Measurements from ENCODE around the gene ARHGAP15.

ARHGAP15 gene

DNA sequence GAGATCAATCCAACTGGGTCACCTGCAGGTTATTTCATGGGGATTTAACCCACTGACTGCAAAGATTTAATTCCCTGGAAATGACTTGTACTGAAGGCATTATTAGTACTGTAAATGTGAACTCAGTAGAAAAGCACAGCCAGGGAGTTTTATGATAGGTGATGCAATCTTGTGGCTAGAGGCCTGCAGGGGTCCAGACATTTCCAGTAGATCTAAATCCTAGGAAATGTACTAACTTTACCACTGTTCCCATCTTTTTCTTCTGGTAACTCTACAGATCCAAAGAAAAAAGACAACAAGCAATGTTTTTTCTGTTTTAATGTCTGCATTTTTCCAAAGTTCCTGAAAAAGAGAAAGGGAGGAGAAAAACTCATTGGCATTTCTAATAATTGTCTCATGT lies 500.1 kb downstream of the ARHGAP15 start:
- no peak for DNase-seq (ENCODE audit: low spot score)

GRCh38 chr2:143632751-143633374 lies 503.6 kb downstream of the ARHGAP15 start:
- no peak for DNase-seq (ENCODE audit: low spot score)

GRCh38 chr2:143633419-143633818 lies 504.2 kb downstream of the ARHGAP15 start:
- no peak for DNase-seq (ENCODE audit: low spot score)

GRCh38 chr2:143635302-143635701 lies 506.1 kb downstream of the ARHGAP15 start:
- DNase-seq (ENCODE audit: low spot score) = no peak

GRCh38 chr2:143635936-143636335 lies 506.7 kb downstream of the ARHGAP15 start:
- no peak for DNase-seq (ENCODE audit: low spot score)

- no peak for DNase-seq (ENCODE audit: low spot score)
Measured at GRCh38 chr2:143640826-143641225, 511.6 kb downstream of the ARHGAP15 start.

DNA sequence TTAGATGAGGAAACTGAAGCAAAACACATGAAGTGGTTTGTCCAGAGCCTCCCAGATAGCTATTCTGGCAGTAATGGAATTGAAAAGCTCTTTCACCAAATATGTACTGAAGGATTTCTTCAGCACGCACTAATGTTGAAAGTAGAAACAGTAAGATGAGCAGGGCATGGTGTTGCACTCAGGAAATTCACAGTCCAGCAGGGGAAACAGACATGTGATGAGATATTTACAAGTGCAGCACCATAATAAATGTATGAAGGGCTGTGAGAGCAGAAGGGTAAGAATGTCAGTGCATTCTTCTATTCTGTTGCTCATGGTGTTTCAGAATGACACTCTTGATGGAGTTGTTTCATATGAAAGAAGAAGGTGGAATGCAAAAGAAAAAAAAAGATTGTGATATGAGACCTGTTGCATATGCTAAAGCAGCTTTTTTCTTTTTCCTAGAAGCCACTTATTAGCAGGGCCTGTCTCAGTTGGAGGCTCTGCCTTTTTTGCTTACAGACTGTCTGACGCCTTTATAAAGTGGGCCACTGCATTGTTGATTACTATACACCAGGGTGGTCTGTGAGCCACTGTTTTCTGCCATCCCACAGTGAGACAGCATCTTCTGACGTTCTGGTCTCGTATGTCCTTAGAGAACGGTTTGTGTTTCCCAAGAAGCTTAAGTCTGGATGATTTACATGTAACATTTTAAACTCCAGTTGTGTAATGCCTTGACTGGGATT lies 516.9 kb downstream of the ARHGAP15 start:
- DNase-seq (ENCODE audit: low spot score) = no peak

DNA sequence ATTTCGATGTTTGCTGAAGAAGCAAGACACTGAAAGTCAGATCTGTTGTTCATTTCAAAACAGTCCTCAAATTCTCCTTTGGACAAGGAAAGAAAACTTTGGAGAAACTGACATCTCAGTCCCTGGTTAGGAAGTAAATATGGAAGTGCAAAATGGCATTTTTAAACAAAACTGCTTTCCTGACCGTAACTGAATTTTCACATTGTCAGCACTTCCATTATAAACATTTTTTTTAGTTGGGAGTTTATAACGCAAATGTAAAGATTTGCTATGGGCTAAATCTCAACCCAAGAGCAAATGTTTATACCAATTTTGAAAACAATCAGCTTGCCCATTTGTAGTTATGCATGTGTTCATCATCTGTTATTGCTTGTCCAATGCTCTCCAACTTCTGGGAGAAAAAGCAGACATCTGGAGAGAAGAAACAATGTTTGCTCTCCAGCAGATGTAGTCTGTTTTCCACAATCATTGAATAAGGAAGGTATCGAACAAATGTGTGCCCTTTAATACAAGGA lies 520.1 kb downstream of the ARHGAP15 start:
- no peak for DNase-seq (ENCODE audit: low spot score)

GRCh38 chr2:143652692-143653091 lies 523.5 kb downstream of the ARHGAP15 start:
- no peak for DNase-seq (ENCODE audit: low spot score)

- DNase-seq (ENCODE audit: low spot score) = no peak
Measured at GRCh38 chr2:143668234-143668633, 539.0 kb downstream of the ARHGAP15 start.

- DNase-seq (ENCODE audit: low spot score) = no peak
Measured at GRCh38 chr2:143674051-143674450, 544.8 kb downstream of the ARHGAP15 start.

GRCh38 chr2:143675021-143675420 lies 545.8 kb downstream of the ARHGAP15 start:
- no peak for DNase-seq (ENCODE audit: low spot score)

- DNase-seq (ENCODE audit: low spot score) = no peak
Measured at GRCh38 chr2:143679617-143680016, 550.4 kb downstream of the ARHGAP15 start.

GRCh38 chr2:143680885-143681405 lies 551.7 kb downstream of the ARHGAP15 start:
- no peak for DNase-seq (ENCODE audit: low spot score)

DNA sequence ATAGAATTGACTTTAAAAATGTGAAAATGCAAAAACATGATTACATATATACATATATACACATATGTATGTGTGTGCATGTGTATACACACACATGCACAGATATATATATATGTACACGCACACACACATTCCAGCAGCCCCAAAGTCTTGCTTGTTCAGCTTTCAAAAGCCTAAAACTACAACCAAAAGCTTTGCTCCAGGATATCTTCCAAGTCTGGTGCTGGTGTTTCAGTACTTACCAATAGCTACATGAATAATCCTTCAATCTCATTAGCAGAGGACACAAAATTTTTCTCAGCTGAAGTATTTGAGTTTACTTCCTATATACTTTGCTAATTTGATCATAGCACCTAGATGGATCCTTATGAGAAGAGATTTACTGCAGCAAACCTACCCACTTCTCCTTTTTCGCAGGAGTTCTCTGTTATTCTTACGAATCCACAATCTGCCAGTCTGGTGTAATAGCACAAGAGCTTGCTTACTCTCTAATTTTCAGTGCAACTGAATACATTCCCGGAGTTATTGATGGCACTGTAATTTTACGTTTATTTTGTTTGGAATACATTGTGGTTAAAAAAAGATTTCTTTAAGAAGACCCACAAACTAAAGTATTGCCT lies 553.3 kb downstream of the ARHGAP15 start:
- DNase-seq (ENCODE audit: low spot score) = no peak

- no peak for DNase-seq (ENCODE audit: low spot score)
Measured at GRCh38 chr2:143683977-143684376, 554.8 kb downstream of the ARHGAP15 start.

GRCh38 chr2:143684551-143685320 lies 555.5 kb downstream of the ARHGAP15 start:
- DNase-seq (ENCODE audit: low spot score) = no peak

DNA sequence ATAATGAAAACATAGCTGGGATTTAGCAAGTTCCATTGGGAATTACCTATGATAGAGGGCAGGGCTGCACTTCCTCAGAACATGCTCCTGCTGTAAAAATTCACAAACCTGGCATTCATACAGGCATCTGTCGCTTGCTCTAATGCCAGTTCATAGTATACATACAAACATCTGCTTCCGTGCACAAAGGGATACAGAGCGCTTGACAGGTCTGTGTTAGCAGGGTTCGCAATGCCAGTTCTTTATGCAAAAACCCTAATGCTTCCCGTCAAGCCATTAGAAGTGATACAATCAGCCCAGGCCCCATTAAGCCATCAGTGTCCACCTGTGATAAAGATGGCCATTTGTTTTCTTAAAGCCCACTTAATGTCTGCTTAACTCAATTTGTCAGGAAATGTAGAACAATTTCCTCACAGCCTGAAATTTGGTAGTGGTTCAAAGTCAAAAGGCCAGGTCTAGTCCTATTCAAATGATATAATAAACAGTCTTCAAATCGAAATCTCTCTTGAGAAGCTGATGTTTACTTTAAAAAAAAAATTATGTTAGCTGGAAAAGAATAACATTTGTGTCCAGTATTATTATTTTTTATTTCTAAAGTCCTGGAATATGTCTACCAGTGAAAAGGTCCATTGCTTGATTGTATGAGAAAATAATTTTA lies 556.3 kb downstream of the ARHGAP15 start:
- no peak for DNase-seq (ENCODE audit: low spot score)

- DNase-seq (ENCODE audit: low spot score) = no peak
Measured at GRCh38 chr2:143686585-143687164, 557.5 kb downstream of the ARHGAP15 start.

GRCh38 chr2:143688248-143688647 lies 559.0 kb downstream of the ARHGAP15 start:
- no peak for DNase-seq (ENCODE audit: low spot score)

DNA sequence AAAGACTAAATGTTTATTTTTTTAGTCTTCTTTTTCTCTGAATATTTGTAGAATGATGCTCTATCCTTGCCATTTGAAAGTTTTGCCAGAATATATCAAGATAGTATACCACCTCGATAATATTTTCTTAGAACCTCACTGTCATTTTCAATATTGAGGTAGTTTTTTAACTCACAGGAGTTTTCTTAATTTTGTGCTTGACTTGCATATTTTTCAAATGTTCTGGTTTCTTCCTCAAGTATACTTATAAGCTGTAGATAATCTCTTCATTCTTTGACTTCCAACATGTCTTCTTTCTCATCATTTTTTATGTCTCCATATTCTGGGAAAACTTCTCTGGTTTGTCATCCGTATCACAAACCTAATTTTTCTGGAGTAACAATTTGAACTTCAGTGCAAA lies 559.6 kb downstream of the ARHGAP15 start:
- no peak for DNase-seq (ENCODE audit: low spot score)

Measured in HuH-7.5 (cell line).